Glomerular visceral epithelial cell (primary cell): ENCODE results near the gene PHF20.
A peak's percentile ranks its signal among the peaks of the same experiment; 100 is the strongest.
"Not testable (repeated sequence)": the region's sequence is repeated elsewhere in the genome, so short reads cannot be mapped to it uniquely, and the experiment has no call there.

ENCODE experiments used
- DNase-seq: peaks from one replicate; pipeline ENCODE4 v3.0.0-alpha.2; 2016; ENCODE audit errors: extremely low spot score

The PHF20 gene

DNA sequence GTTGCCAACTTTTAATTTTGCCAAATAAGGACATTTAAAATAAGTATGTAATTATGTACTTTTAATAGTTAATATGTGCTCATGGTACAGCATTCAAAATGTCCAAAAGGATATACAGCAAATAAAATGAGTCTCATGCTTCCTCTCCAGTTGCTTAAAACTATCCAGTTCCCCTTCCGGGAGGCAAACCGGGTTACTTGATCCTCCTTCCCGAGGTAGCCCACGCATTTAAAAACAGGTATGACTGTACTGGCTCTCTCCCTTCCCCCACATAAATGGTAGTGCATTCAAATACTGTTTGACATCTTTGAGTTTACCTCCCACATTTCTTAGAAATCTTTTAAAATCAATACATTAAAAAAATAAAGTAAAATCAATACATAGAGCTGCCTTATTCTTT, 66.4 kb downstream of the PHF20 start:
- no peak for DNase-seq

DNA sequence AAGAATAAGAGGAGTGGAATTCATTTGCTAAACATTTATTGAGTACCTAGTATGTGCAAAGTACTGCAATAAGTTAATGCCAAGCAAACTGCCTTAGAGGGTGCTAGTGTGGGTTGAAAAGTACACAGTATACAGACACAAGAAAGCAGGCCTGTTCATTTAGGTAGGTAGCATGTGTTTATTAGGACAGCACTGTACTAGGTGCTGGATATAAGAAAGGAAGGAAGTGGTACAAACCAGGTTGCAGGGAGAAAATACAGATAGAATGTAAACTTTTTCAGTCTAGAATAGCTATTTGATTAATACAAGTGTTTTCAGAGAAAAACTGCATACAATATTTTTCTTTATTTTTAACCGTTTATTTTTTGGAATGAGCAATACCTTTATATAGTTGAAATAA, 68.1 kb downstream of the PHF20 start:
- DNase-seq = no peak

DNA sequence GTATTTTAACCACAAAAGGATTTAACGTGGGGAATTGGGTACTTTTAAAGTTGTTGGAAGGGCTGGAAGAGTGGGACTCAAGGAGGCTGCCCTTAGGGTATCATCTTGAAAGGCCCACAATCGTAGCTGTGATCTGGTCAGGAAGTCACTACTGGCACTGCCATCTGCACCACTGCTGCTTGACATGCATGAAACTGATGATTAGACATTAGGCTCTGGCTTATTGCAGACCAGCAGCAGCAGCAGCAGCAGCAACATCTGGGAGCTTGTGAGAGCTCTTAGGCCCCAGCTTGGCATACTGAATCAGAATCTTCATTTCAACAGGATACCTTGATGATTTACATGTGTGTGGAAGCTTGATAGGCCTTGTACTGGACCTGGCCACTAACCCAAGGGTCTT, 68.6 kb downstream of the PHF20 start:
- DNase-seq = no peak

DNA sequence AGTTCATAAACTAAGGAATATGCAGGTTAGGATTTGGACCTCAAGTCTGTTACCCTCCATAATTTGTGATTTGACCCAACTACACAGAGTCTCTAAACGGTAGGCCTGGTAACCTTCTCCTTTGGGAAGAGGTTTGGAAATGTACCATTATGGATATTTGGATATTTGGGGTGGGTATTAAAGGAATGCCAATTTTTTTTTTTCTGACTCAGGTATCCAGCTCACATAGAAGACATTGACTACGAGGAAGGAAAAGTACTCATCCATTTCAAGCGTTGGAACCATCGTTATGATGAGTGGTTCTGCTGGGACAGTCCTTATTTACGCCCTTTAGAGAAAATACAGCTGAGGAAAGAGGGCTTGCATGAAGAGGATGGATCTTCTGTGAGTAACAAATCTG, 70.5 kb downstream of the PHF20 start:
- DNase-seq = no peak

DNA sequence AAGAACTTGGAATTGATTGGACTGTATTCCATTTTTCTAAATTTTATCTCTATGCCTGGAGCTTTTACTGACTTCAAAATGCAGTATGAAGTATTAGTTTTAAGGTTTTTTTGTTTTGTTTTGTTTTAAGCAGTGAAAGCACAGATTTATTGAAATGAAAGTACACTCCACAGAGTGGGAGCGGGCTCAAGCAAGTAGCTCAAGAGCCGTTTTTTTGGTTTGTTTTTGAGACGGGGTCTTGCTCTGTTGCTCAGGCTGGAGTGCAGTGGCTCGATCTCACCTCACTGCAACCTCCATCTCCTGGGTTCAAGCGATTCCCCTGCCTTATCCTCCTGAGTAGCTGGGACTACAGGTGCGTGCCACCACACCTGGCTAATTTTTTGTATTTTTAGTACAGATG, 72.1 kb downstream of the PHF20 start:
- not testable (repeated sequence) for DNase-seq

DNA sequence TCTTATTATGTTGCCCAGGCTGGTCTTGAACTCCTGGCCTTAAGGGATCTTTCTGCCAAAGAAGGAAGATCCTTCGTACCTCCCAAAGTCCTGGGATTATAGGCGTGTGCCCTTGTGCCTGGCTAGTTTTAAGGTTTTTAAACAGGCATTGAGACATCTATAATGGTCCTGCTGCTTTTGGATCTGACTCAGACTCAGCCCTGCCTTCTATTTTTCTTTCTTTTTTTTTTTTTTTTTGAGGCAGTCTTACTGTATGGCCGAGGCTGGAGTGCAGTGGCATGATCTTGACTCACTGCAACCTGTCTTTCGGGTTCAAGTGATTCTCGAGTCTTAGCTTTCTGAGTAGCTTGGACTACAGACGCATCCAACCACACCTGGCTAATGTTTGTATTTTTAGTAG, 73.7 kb downstream of the PHF20 start:
- no peak for DNase-seq

DNA sequence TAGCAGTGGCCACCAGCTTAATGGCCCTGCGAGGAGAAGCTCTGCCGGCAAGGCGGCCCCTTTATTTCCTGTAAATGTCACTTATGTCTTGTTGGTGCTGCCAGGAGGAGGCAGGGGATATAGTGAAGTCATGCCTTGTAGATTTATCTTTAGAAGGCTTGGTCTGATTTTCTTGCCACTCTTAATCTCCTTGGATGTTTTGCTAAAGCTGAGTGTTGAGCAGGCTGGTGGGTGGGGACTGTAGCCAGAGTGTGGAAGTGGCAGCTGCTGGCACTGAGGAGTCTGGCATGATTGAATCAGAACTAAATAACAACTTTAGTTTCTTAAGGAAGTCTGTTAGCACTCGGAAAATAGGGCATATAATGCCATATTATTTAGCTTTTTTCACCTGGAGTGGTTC, 77.9 kb downstream of the PHF20 start:
- no peak for DNase-seq

DNA sequence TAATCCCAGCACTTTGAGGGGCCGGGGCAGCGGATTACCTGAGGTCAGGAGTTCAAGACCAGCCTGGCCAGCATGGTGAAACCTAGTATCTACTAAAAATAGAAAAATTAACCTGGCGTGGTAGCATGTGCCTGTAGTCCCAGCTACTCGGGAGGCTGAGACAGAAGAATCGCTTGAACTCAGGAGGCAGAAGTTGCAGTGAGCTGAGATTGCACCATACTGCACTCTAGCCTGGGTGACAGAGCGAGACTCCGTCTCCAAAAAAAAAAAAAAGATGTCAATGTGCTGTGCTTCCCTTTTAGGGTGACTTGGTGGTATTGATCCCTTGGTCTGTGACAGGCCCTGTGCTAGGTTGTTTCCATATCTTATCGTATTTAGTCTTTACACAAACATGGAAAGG, 79.8 kb downstream of the PHF20 start:
- not testable (repeated sequence) for DNase-seq

DNA sequence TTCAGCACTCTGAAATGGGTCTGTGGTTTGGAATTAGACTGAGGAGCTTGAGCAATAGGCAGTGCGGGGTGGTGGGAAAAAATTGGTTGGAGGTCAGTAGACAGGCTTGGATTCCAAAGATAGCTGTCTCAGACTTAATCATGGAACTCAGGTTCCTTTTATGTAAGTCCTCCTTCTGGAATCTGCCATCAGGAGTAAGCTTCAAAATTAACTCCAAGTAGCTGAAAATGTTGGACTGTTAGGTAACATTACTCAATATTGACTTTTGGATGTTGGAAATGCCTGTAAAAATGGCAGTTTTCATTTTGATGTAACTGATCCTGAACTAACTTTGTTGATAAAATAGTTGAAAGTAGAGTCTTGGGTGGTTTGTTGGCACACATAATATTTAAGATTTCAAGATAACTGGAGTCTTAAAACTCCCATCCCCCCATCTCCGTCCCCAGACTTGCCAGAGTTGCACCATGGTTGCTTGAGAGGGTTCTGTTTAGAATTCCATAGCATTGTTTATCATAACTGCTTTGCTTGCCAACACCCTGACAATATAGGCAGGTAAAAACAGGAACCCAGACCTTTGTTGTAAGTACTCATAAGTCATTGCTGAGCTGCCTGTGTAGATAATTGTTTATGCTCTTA, 83.0 kb downstream of the PHF20 start:
- no peak for DNase-seq

DNA sequence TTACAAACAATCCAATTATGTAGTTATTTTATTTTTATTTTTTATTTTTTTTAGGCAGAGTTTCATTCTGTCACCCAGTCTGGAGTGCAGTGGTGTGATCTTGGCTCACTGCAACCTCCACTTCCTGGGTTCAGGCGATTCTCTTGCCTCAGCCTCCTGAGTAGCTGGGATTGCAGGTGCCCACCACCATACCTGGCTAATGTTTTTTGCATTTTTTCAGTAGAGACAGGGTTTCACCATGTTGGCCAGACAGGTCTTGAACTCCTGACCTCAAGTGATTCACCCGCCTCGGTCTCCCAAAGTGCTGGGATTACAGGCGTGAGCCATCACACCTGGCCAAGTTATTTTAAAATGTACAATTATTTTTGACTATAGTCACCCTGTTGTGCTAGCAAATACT, 83.8 kb downstream of the PHF20 start:
- not testable (repeated sequence) for DNase-seq

DNA sequence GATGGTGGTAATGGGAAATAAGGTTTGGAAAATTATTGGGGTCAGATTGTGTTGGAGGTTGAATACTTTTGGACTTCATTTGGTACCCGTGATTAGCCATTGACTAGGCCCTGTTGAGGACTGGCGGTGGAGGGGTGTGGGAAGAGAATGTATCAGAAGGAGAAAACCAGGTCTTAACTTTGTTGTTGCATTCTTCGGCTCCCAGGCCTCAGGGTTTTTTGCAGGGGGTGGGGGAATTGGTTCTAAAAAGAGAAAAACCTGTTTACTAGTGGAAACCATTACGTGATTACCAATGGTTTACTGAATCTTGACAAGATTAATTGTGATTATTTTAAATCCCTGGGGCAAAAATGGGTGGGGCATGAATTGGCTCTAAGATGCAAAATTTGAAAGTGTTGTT, 85.1 kb downstream of the PHF20 start:
- DNase-seq = no peak

DNA sequence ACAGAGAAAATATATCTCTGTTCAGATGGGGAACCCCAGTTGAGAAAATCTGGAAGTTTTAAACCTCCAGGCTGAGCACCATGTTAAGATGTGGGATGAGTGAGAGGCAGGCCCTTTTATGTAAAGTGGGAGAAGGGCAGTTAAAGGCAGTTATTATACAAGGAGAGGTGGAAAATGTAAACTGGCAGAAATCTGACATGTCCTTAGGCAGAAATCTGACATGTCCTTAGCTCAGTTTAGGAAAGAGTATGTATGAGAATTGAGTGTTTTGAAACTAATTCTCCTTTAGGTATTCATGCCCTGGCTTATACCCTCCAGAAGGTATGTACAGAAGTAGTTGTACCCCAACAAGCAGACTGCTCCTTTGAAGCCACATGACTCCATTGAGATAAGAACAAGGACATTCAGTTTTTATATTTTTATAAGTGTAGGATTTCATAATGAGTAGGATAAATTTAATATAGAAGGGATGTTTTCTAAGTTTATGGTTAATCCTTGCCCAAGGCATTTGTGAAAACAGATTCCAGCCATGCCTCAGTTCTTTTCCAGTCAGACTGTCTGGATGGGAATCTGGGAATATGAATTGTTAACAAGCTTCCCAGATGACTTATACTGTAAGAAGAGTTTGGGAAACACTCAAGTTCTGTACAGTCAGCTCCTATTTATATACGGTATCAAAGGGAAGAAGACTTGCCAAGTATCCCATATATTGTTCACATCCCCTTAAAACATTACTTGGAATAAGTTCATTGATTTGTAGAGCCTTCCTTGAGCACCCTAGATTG, 94.8 kb downstream of the PHF20 start:
- DNase-seq = no peak

DNA sequence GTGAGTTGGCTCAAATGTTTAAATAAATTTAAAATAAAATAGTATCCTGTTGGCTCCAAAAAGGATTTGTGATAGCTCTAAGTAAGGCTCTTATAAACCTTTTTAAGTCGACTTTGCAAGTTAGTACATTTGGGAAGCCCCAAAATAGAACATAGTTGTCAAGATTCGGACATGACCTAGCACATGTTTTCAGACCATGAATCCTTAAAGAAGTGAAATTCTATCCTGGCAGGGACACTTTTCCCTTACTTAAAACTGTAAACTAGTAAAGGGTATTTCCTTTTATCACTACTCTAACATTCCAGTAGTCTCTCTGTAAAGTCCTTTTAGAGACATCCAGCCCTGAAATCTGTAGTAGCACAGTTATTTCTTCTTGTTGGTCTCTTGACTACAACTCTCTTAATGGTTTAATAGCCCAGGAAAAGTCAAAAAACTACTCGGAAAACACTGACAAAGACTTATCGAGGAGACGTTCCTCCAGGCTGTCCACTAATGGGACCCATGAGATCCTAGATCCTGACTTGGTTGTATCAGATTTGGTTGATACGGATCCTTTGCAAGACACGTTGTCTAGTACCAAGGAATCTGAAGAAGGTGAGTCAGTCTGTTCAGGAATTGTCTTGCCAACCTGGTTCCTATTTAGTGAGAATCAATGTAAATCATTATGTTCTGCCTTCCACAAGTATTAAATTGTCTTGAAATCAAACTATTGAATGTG, 98.9 kb downstream of the PHF20 start:
- DNase-seq = no peak

DNA sequence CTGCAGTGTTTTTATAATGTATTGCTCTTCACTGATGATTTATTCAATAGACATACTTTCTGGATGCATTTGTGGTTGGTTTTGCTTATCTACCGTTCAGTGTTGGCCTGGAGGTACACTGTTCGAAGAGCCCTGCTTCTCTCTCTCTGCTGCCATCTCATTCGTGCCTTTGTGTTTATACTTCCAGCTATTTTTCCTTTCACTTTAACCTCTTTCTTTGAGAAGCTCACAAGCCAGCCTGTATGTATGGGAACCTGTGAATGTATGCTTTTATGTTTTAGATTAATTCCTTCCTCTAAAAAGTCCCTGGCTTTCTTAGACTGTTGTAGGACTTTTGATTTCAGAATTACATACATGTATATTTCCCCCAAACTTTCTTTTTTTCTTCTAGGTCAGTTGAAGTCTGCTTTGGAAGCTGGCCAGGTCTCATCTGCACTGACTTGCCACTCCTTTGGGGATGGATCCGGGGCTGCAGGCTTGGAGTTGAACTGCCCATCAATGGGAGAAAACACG, 99.5 kb downstream of the PHF20 start:
- DNase-seq = peak; percentile 44

DNA sequence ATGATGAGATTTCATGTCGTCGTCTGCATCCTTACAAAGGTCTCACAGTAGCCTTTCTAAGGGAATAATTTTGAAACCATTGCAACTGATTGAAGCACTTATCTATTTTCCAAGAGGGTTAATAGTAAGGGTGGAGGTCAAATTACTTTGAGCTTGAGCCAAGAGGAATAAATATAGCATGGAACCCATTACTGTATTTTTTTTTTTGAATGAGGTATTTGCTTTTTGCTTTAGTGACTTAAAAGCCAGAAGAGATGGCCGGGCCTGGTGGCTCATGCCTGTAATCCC, 104.2 kb downstream of the PHF20 start:
- DNase-seq = no peak

DNA sequence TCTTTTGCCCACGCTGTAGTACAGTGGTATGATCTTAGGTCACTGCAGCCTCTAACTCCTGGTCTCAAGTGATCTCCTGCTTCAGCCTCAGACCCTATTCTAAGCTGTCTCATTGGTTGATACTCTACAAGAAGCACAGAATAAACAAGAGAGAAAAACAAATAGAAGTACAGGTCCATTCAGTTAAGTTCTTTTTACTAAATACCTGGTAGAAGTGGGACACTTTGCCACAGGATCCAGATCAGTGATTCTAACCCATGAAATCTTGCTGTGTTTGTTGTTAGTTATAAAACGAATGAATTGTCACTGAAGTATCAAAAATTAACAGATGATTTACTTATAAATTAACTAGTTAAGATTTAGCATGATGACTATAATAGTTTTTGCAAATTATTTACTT, 105.8 kb downstream of the PHF20 start:
- DNase-seq = no peak

DNA sequence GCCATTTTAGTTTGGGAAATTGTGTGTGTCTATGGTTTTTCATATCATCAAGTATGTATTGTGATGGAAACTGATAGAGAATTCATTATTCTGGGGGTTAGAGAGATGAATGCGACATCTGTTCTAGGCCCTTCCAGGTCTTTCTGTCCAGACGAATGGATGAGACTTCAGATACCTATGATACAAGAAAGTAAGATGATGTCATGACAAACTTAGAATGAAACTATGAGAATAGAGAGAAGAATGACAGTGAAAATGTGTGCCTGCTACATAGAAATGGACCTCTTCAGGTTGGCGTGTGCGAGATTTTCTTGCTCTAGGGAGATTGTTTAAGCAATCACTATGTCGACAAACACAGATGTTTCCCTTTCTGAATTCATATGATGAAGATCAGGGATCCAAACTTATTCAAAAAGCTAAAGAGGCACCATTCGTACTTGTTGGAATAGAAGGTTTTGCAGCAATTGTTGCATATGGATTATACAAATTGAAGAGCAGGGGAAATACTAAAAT, 106.4 kb downstream of the PHF20 start:
- DNase-seq = no peak

DNA sequence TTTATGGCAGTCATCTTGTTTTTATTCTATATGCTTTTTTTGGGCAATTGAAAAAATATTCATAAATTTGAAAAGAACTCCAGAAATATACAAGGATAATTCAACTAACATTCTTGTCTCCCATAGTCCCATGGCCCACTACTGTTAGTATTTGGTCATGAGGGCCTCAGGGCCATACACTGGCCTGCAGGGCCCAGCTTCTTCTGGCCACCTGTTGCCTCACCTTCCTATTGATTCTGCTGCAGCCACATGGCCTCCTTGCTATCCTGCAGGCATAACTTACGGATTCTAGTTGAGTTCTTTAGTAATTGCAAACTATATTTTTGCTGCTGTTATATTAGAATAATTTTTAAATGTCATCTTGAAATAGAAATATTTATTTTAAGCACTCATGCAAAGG, 109.9 kb downstream of the PHF20 start:
- no peak for DNase-seq

DNA sequence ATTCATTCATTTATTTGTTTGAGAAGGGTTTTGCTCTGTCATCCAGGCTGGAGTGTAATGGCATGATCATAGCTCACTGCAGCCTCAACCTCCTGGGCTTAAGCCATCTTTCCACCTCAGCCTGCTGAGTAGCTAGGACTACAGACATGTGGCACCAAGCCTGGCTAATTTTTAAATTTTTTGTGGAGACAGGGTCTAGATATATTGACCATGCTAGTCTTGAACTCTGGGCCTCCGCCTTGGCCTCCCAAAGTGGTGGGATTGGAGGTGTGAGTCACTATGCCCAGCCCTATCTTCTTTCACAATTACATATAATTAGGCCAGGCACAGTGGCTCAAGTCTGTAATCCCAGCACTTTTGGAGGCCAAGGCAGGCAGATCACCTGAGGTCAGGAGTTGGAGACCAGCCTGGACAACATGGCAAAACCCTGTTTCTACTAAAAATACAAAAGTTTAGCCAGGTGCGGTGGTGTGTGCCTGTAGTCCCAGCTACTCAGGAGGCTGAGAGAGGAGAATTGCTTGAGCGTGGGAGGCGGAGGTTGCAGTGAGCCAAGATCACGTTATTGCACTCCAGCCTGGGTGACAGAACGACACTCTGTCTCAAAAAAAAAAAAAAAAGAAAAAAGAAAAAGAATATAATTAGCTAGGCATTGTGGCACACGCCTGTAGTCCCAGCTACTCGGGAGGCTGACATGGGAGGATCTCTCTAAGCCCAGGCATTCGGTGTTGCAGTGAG, 110.8 kb downstream of the PHF20 start:
- not testable (repeated sequence) for DNase-seq

DNA sequence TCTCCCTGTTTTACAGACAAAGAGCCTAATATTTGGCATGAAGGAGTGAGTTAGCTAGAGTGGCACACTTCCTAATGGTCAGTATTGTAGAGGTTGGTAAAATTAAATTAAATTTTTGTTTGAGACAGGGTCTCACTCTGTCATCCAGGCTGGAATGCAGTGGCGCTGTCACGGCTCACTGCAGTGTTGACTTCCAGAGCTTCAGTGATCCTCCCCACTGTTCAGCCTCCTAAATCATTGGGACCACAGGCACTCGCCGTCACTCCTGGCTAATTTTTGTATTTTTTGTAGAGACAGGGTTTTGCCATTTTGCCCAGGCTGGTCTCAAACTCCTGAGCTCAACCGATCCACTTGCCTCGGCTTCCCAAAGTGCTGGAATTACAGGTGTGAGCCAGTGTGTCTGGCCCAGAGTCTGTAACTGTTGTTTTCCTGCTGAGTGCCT, 111.5 kb downstream of the PHF20 start:
- peak; percentile 52 for DNase-seq

DNA sequence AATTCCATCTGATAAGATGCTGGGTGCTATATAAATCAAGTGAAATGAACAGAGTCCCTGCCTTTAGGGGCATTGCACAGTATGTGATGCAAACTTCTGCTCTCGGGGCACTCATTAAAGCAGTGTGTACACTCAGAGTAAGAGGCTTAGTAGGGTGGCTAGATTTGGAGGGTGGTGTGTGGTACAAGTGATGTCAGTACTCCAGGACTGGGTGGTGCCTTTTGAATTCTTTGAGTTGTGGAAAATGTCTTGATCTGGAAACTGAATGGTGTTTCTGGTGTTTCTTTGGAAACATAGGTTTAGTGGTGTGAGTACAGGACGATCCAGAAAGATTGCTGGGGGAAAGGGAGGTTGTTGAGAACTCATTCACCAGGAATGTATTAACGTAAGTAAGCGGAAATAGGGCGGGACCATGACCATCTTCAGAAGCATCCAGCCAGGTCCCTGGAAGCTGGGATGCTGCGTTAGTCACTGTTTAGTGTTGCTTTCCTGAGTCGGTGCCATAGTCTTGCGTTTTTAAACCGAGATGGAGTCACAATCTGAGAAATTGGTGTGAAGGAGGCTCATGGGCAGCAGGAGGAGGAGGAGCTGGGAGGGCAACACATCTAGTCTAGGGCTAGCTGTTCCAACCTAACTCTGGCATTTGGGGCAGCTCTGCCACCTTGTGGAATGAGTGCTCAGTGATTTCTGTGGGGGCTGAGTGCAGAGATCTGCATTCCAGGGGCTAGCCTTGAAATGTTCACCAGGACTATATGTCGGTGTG, 112.1 kb downstream of the PHF20 start:
- peak; percentile 97 for DNase-seq
